GM12878 (cell line): Measurements from ENCODE around the gene AGBL4. TPM values are rescaled to one million over a fixed set of nuclear protein-coding genes. Genes with fewer than 3 reads are reported as not detected.

Experiments
- CBX5 ChIP-seq: sonication (generic); IDR thresholded peaks from 2 replicates; pipeline ENCODE4 v1.6.1; 2016; ENCODE audit warnings: low read depth, moderate library complexity, mild to moderate bottlenecking, inconsistent platforms
- EP300 ChIP-seq, 2 experiments: fragments of 150-350 bp in 1 of 2; IDR thresholded peaks; 2 replicates each; pipeline ENCODE4 v1.6.1; 2011 to 2012; ENCODE audit warnings: low read depth in 2 of 2, low read length in 2 of 2, borderline replicate concordance in 1 of 2, improper control_type of control experiment in 1 of 2, inconsistent platforms in 1 of 2; ENCODE audit not compliant: control insufficient read depth in 1 of 2
- MXI1 ChIP-seq: fragments of 150-350 bp; IDR thresholded peaks from 2 replicates; pipeline ENCODE4 v1.6.1; 2011; ENCODE audit warnings: low read depth, mild to moderate bottlenecking, inconsistent platforms, low read length, improper control_type of control experiment
- NBN ChIP-seq: fragments of 450-650 bp; IDR thresholded peaks from 2 replicates; pipeline ENCODE4 v1.6.1; 2016
- polyA plus RNA-seq, 11 experiments: library from polyadenylated mRNA; depleted of rRNA in 4 of 11; unstranded in 6 of 11; stranded (reverse) in 5 of 11; fragments of >200 nt; fragmentation: Nextera tagmentation in 4 of 11; fragmentation: Illumina TruSeq in 1 of 11; extraction: Ambion mirVana in 4 of 11; extraction: Trizol in 1 of 11; gene quantifications; 1 replicate in 1 of 11; 2 replicates in 10 of 11; pipeline versions ENCODE4 v1.2.1 to v1.2.3, GENCODE V29; 2011 to 2016; ENCODE audit warnings: inconsistent platforms in 2 of 11, missing spikeins in 2 of 11, low read depth in 1 of 11
- total RNA-seq, 4 experiments: library from RNA; depleted of rRNA in 3 of 4; stranded (reverse); fragments of >200 nt in 3 of 4; fragmentation: Illumina TruSeq in 1 of 4; extraction: Trizol in 1 of 4; gene quantifications; 2 replicates each; pipeline versions ENCODE4 v1.2.1 to v1.2.3, GENCODE V29; 2013 to 2021
- TF ChIP-seq, protein P1 (sequence below): fragments of 450-650 bp; formaldehyde crosslinking; IDR thresholded peaks from 2 replicates; pipeline ENCODE4 v1.5.0; 2022; ENCODE audit warnings: mild to moderate bottlenecking, missing genetic modification characterization
- TF ChIP-seq, protein P2 (sequence below): fragments of 150-350 bp; IDR thresholded peaks from 2 replicates; pipeline ENCODE4 v1.6.1; 2014; ENCODE audit warnings: mild to moderate bottlenecking, low read depth, low read length
- TF ChIP-seq, protein P3 (sequence below): fragments of 450-650 bp; IDR thresholded peaks from 2 replicates; pipeline ENCODE4 v1.6.1; 2017; ENCODE audit warnings: mild to moderate bottlenecking

The AGBL4 gene
- total and polyA plus RNA-seq, 10 of the 15 experiments (the other 5 are each of a cell fraction or from before 2014, with no cell fraction given), result 0.31 TPM; not detected in 9

DNA sequence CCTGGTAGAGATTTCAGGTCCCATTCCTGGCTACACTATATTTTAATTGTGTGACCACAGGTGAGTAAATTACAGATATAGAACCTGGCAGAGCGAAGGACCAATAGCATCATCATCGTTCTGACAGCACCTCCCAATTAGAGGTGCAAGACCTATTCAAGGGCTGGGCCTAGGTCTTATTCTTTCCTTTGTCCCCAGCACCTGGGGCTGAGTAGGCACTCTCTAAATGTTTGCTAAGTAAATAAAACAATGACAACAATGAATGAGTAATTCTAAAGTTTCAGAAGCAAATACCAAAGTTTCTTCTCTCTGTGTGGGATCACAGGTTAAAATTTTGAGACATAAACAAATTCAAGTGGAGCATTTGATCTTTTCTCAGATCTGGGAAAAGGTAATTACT, 1279.7 kb downstream of the AGBL4 start (continued):
- TF ChIP-seq, protein P1, sequence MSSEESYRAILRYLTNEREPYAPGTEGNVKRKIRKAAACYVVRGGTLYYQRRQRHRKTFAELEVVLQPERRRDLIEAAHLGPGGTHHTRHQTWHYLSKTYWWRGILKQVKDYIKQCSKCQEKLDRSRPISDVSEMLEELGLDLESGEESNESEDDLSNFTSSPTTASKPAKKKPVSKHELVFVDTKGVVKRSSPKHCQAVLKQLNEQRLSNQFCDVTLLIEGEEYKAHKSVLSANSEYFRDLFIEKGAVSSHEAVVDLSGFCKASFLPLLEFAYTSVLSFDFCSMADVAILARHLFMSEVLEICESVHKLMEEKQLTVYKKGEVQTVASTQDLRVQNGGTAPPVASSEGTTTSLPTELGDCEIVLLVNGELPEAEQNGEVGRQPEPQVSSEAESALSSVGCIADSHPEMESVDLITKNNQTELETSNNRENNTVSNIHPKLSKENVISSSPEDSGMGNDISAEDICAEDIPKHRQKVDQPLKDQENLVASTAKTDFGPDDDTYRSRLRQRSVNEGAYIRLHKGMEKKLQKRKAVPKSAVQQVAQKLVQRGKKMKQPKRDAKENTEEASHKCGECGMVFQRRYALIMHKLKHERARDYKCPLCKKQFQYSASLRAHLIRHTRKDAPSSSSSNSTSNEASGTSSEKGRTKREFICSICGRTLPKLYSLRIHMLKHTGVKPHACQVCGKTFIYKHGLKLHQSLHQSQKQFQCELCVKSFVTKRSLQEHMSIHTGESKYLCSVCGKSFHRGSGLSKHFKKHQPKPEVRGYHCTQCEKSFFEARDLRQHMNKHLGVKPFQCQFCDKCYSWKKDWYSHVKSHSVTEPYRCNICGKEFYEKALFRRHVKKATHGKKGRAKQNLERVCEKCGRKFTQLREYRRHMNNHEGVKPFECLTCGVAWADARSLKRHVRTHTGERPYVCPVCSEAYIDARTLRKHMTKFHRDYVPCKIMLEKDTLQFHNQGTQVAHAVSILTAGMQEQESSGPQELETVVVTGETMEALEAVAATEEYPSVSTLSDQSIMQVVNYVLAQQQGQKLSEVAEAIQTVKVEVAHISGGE (CRISPR knock-in tag), result no peak
- no peak for TF ChIP-seq MXI1
- no peak for TF ChIP-seq CBX5
- TF ChIP-seq EP300 (IDR thresholded peaks at IDR 0.05; ENCODE audit: borderline replicate concordance in 1 of 2, control insufficient read depth in 1 of 2, low read depth in 2 of 2, low read length in 2 of 2), result no peak
- TF ChIP-seq, protein P2, sequence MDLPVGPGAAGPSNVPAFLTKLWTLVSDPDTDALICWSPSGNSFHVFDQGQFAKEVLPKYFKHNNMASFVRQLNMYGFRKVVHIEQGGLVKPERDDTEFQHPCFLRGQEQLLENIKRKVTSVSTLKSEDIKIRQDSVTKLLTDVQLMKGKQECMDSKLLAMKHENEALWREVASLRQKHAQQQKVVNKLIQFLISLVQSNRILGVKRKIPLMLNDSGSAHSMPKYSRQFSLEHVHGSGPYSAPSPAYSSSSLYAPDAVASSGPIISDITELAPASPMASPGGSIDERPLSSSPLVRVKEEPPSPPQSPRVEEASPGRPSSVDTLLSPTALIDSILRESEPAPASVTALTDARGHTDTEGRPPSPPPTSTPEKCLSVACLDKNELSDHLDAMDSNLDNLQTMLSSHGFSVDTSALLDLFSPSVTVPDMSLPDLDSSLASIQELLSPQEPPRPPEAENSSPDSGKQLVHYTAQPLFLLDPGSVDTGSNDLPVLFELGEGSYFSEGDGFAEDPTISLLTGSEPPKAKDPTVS, result no peak
- TF ChIP-seq, protein P3, sequence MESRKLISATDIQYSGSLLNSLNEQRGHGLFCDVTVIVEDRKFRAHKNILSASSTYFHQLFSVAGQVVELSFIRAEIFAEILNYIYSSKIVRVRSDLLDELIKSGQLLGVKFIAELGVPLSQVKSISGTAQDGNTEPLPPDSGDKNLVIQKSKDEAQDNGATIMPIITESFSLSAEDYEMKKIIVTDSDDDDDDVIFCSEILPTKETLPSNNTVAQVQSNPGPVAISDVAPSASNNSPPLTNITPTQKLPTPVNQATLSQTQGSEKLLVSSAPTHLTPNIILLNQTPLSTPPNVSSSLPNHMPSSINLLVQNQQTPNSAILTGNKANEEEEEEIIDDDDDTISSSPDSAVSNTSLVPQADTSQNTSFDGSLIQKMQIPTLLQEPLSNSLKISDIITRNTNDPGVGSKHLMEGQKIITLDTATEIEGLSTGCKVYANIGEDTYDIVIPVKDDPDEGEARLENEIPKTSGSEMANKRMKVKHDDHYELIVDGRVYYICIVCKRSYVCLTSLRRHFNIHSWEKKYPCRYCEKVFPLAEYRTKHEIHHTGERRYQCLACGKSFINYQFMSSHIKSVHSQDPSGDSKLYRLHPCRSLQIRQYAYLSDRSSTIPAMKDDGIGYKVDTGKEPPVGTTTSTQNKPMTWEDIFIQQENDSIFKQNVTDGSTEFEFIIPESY, result no peak
- TF ChIP-seq NBN, result no peak
- TF ChIP-seq, all 136 proteins: peak for 0
